H1 (cell line): Measurements from ENCODE around the gene RSAD2. TPM values are rescaled to one million over a fixed set of nuclear protein-coding genes. Genes with fewer than 3 reads are reported as not detected.

Source experiments
- CTCF ChIA-PET: fragments of 300-600 bp; sonication (Branson Sonifier 250); formaldehyde crosslinking; loops from one replicate; lab custom pipeline; 2021; ENCODE audit not compliant: partially characterized antibody; lab: Charles Lee
- POLR2A ChIA-PET: fragments of 300-600 bp; sonication (Branson Sonifier 250); formaldehyde crosslinking; loops from one replicate; lab custom pipeline; 2021; ENCODE audit warnings: inconsistent platforms; ENCODE audit not compliant: partially characterized antibody; lab: Charles Lee
- DNase-seq, 2 experiments: peaks; one replicate each; pipeline versions ENCODE4 v3.0.0 to v3.0.0-alpha.2; 2010 to 2022; ENCODE audit warnings: low spot score in 2 of 2, low read depth in 1 of 2, mixed read lengths in 1 of 2
- FAIRE-seq: peaks from 2 replicates; lab custom pipeline; 2011; peaks lifted over from hg19 to GRCh38; lab: Jason Lieb, UNC
- H2AFZ ChIP-seq: 2 replicates; pipeline ENCODE4 v1.8.1; 2012; ENCODE audit warnings: low read length, inconsistent platforms
- H2AK5ac ChIP-seq: 2 replicates; pipeline ENCODE4 v1.6.1; 2013; ENCODE audit warnings: low read depth, low read length
- H2BK120ac ChIP-seq: replicated peaks from 2 replicates; pipeline ENCODE3; 2013; ENCODE audit warnings: low read depth, low read length, inconsistent platforms
- H2BK12ac ChIP-seq: 2 replicates; pipeline ENCODE4 v1.6.1; 2013; ENCODE audit warnings: low read depth, low read length
- H2BK15ac ChIP-seq: 2 replicates; pipeline ENCODE4 v1.6.1; 2013; ENCODE audit warnings: low read length
- H2BK20ac ChIP-seq: 2 replicates; pipeline ENCODE4 v1.6.1; 2013; ENCODE audit warnings: low read length
- H2BK5ac ChIP-seq: 2 replicates; pipeline ENCODE4 v1.6.1; 2013; ENCODE audit warnings: low read depth, low read length
- H3K14ac ChIP-seq: 2 replicates; pipeline ENCODE4 v1.6.1; 2013; ENCODE audit warnings: inconsistent platforms; ENCODE audit not compliant: insufficient read length
- H3K18ac ChIP-seq: 2 replicates; pipeline ENCODE4 v1.6.1; 2013; ENCODE audit warnings: low read length; ENCODE audit errors: extremely low read depth
- H3K23ac ChIP-seq: 2 replicates; pipeline ENCODE4 v1.6.1; 2013; ENCODE audit warnings: inconsistent platforms; ENCODE audit not compliant: insufficient read length
- H3K23me2 ChIP-seq: 2 replicates; pipeline ENCODE4 v1.6.1; 2013; ENCODE audit warnings: low read depth, low read length
- H3K27ac ChIP-seq: 2 replicates; pipeline ENCODE4 v1.6.1; 2011; ENCODE audit warnings: low read depth, low read length, inconsistent platforms
- H3K27me3 ChIP-seq, 4 experiments: replicated peaks in 1 of 4; 1 replicate in 1 of 4; 2 replicates in 3 of 4; pipeline versions ENCODE4 v1.6.1 to v1.8.1; 2011 to 2013; ENCODE audit warnings: low read length in 3 of 4, mild to moderate bottlenecking in 3 of 4, inconsistent platforms in 2 of 4, mixed read lengths in 2 of 4, moderate library complexity in 1 of 4; ENCODE audit not compliant: control insufficient read depth in 3 of 4, insufficient read depth in 3 of 4; ENCODE audit errors: extremely low read depth in 1 of 4
- H3K36me3 ChIP-seq, 4 experiments: 2 replicates each; pipeline versions ENCODE4 v1.6.1 to v1.8.1; 2011 to 2013; ENCODE audit warnings: mild to moderate bottlenecking in 4 of 4, low read length in 3 of 4, moderate library complexity in 2 of 4, control low read depth in 1 of 4, inconsistent platforms in 1 of 4; ENCODE audit not compliant: insufficient read depth in 4 of 4, control insufficient read depth in 2 of 4
- H3K4ac ChIP-seq: replicated peaks from 2 replicates; pipeline ENCODE3; 2013; ENCODE audit warnings: low read length, low read depth, mixed read lengths, inconsistent platforms; ENCODE audit not compliant: insufficient read length
- H3K4me1 ChIP-seq, 4 experiments: replicated peaks in 1 of 4; 1 replicate in 1 of 4; 2 replicates in 3 of 4; pipeline versions ENCODE4 v1.6.1 to v1.8.1; 2011 to 2013; ENCODE audit warnings: low read length in 3 of 4, inconsistent platforms in 2 of 4, mixed read lengths in 1 of 4; ENCODE audit not compliant: insufficient read depth in 4 of 4, control insufficient read depth in 3 of 4
- H3K4me2 ChIP-seq, 2 experiments: 2 replicates each; pipeline versions ENCODE4 v1.6.1 to v1.8.1; 2011 to 2013; ENCODE audit warnings: low read depth in 2 of 2, low read length in 2 of 2, control low read depth in 1 of 2, inconsistent platforms in 1 of 2, mild to moderate bottlenecking in 1 of 2; ENCODE audit not compliant: insufficient read depth in 1 of 2
- H3K4me3 ChIP-seq, 4 experiments: fragments of 200-600, 300-600 bp in 1 of 4; sonication (generic), shearing (Covaris generic), sonication (Bioruptor Twin) in 1 of 4; 2 replicates each; pipeline versions ENCODE4 v1.5.1 to v1.8.1; 2011 to 2016; ENCODE audit warnings: low read length in 4 of 4, low read depth in 3 of 4, control low read depth in 2 of 4, inconsistent platforms in 2 of 4, mild to moderate bottlenecking in 2 of 4, mixed read lengths in 1 of 4, moderate library complexity in 1 of 4; ENCODE audit not compliant: insufficient read depth in 2 of 4; ENCODE audit errors: extremely low read depth in 1 of 4
- H3K56ac ChIP-seq: replicated peaks from 2 replicates; pipeline ENCODE3; 2013; ENCODE audit warnings: low read depth, mild to moderate bottlenecking, mixed read lengths, low read length, inconsistent platforms; ENCODE audit not compliant: insufficient read length
- H3K79me1 ChIP-seq: 2 replicates; pipeline ENCODE4 v1.6.1; 2013; ENCODE audit warnings: low read depth, low read length, control low read depth
- H3K79me2 ChIP-seq, 2 experiments: 2 replicates each; pipeline versions ENCODE4 v1.6.1 to v1.8.1; 2012 to 2013; ENCODE audit warnings: low read length in 2 of 2, mild to moderate bottlenecking in 2 of 2, inconsistent platforms in 1 of 2; ENCODE audit not compliant: insufficient read depth in 2 of 2, control insufficient read depth in 1 of 2
- H3K9ac ChIP-seq, 4 experiments: replicated peaks in 1 of 4; 1 replicate in 1 of 4; 2 replicates in 3 of 4; pipeline versions ENCODE4 v1.6.1 to v1.8.1; 2011 to 2013; ENCODE audit warnings: low read depth in 3 of 4, low read length in 3 of 4, control low read depth in 2 of 4, mild to moderate bottlenecking in 2 of 4, moderate library complexity in 2 of 4, inconsistent platforms in 1 of 4; ENCODE audit errors: extremely low read depth in 1 of 4
- H3K9me3 ChIP-seq, 2 experiments: 2 replicates each; pipeline versions ENCODE4 v1.6.1 to v1.8.1; 2012 to 2013; ENCODE audit warnings: mild to moderate bottlenecking in 2 of 2, moderate library complexity in 2 of 2, control low read depth in 1 of 2, inconsistent platforms in 1 of 2, low read depth in 1 of 2, low read length in 1 of 2, mixed read lengths in 1 of 2; ENCODE audit not compliant: insufficient read depth in 2 of 2
- H4K20me1 ChIP-seq, 2 experiments: replicated peaks in 1 of 2; 2 replicates each; pipeline versions ENCODE3 to v1.8.1; 2011 to 2013; ENCODE audit warnings: inconsistent platforms in 2 of 2, low read length in 2 of 2, mild to moderate bottlenecking in 1 of 2; ENCODE audit not compliant: insufficient read depth in 2 of 2, control insufficient read depth in 1 of 2
- H4K5ac ChIP-seq: 2 replicates; pipeline ENCODE4 v1.6.1; 2013; ENCODE audit warnings: low read length, low read depth, mixed read lengths, inconsistent platforms; ENCODE audit not compliant: insufficient read length
- H4K8ac ChIP-seq: 2 replicates; pipeline ENCODE4 v1.8.0; 2013; ENCODE audit warnings: mild to moderate bottlenecking, moderate library complexity, low read length, inconsistent platforms; ENCODE audit not compliant: insufficient read depth; ENCODE audit errors: extremely low read depth
- H4K91ac ChIP-seq: replicated peaks from 2 replicates; pipeline ENCODE3; 2013; ENCODE audit warnings: low read length, mixed read lengths, inconsistent platforms; ENCODE audit not compliant: insufficient read length
- BCL11A ChIP-seq, 2 experiments: IDR thresholded peaks; one replicate each; pipeline ENCODE4 v1.6.1; 2011; ENCODE audit warnings: low read depth in 2 of 2, low read length in 2 of 2, mild to moderate bottlenecking in 2 of 2
- CTBP2 ChIP-seq: IDR thresholded peaks from 2 replicates; pipeline ENCODE4 v1.7.0; 2011; ENCODE audit warnings: borderline replicate concordance, mild to moderate bottlenecking, moderate library complexity, mixed read lengths, low read length; ENCODE audit not compliant: insufficient read depth, insufficient read length
- GTF2F1 ChIP-seq: IDR thresholded peaks from 2 replicates; pipeline ENCODE4 v1.6.1; 2012; ENCODE audit warnings: low read depth, low read length, improper control_type of control experiment, borderline replicate concordance
- MAFK ChIP-seq: IDR thresholded peaks from 2 replicates; pipeline ENCODE4 v1.6.1; 2012; ENCODE audit warnings: low read depth, mild to moderate bottlenecking, improper control_type of control experiment, low read length
- PHF8 ChIP-seq: fragments of 200-600 bp; sonication (generic); conservative IDR thresholded peaks from 2 replicates; pipeline ENCODE4 v1.7.1; 2012; ENCODE audit warnings: low read depth, mild to moderate bottlenecking, inconsistent platforms, low read length, moderate library complexity
- SIN3A ChIP-seq, 2 experiments: IDR thresholded peaks in 1 of 2; conservative IDR thresholded peaks in 1 of 2; 2 replicates each; pipeline ENCODE4 v1.6.1; 2011 to 2012; ENCODE audit warnings: low read length in 2 of 2, improper control_type of control experiment in 1 of 2, low read depth in 1 of 2, mild to moderate bottlenecking in 1 of 2
- SIX5 ChIP-seq: IDR thresholded peaks from 2 replicates; pipeline ENCODE4 v1.6.1; 2011; ENCODE audit warnings: mild to moderate bottlenecking, low read depth, low read length
- TBP ChIP-seq: IDR thresholded peaks from 2 replicates; pipeline ENCODE4 v1.6.1; 2011; ENCODE audit warnings: low read depth, low read length, improper control_type of control experiment
- ZNF274 ChIP-seq: IDR thresholded peaks from 2 replicates; pipeline ENCODE4 v1.7.0; 2012; ENCODE audit warnings: low read length, borderline replicate concordance; ENCODE audit errors: extremely low read depth
- WGBS, 2 experiments: shearing (Covaris generic) in 1 of 2; methylation state at CpG; one replicate each; pipeline versions ENCODE4 v1.1.6 to v1.1.7; 2013 to 2015; ENCODE audit warnings: low lambda C conversion rate in 2 of 2, mixed read lengths in 2 of 2, inconsistent platforms in 1 of 2, low coverage in 1 of 2, missing lambda C conversion rate in 1 of 2; ENCODE audit not compliant: insufficient replicate concordance in 2 of 2, insufficient coverage in 1 of 2, insufficient read length in 1 of 2; ENCODE audit errors: extremely low coverage in 1 of 2, missing lambda C conversion rate in 1 of 2; 5-methylcytosine and 5-hydroxymethylcytosine counted together
- polyA plus RNA-seq, 7 experiments: library from polyadenylated mRNA; depleted of rRNA in 3 of 7; stranded (reverse) in 5 of 7; unstranded in 2 of 7; fragments of >200 nt in 5 of 7; fragments of 200-250 nt in 2 of 7; gene quantifications; 1 replicate in 5 of 7; 2 replicates in 1 of 7; 4 replicates in 1 of 7; pipeline versions ENCODE4 v1.2.1 to v1.2.3, GENCODE V29; 2011 to 2013; ENCODE audit warnings: missing spikeins in 2 of 7, mixed read lengths in 2 of 7
- total RNA-seq: library from RNA; stranded (reverse); fragmentation: NEBNext Ultra II Directional; extraction: Animal tissue kit (Norgen Biotek cat#: 25700); gene quantifications from 2 replicates; pipeline ENCODE4 v1.2.1, GENCODE V29; 2021
- TF ChIP-seq, protein P1 (sequence below): IDR thresholded peaks from 2 replicates; pipeline ENCODE4 v1.6.1; 2012; ENCODE audit warnings: inconsistent platforms
- TF ChIP-seq, protein P2 (sequence below): IDR thresholded peaks from 2 replicates; pipeline ENCODE4 v1.6.1; 2011; ENCODE audit warnings: low read length, improper control_type of control experiment

RSAD2 gene
- total and polyA plus RNA-seq, 2 of the 8 experiments (the other 6 are each of a cell fraction or from before 2014, with no cell fraction given) = not detected

DNA sequence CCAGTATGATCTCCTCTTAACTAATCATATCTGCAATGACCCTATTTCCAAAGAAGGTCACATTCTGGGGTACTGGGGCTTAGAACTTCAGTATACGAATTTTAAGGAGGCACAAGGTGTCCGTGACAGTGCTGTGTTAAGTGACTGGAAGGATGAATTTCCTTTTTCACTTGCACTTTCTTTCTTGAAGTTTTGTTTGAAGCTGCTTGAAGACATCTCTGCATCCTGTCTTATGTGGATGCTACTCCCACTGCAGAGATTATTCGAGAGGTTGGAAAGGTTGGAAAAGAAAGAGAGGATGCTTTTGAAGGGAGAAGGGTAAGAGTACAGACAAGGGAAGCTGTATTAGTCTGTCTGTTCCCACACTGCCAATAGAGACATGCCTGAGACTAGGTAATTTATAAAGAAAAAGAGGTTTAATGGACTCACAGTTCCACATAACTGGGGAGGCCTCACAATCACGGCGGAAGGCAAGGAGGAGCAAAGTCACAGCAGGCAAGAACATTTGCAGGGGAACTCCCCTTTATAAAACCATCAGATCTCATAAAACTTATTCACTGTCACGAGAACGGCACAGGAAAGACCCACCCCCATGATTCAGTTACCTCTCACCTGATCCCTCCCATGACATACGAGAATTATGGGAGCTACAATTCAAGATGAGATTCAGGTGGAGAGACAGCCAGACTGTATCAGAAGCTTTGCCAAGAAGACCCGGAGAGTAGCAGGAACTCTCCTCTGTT, 36.0 kb downstream of the RSAD2 start:
- Histone ChIP-seq H3K56ac (no peak overlapping the region), H3K9ac (no peak overlapping the region), H2BK5ac (no peak overlapping the region), H3K4me3 (no peak overlapping the region), H3K4me1 (peaks cover 3 to 12% (median 7%) of the 10 kb centered on the region in 4 experiments; a peak in 6 of 7 replicates), H3K79me2 (no peaks in the 10 kb centered on the region), H3K14ac (no peak overlapping the region), H3K23ac (no peak overlapping the region), H2AFZ (no peak overlapping the region), H4K20me1 (no peaks in the 10 kb centered on the region), H3K18ac (no peak overlapping the region), H4K8ac (no peak overlapping the region), H4K5ac (no peak overlapping the region), H2AK5ac (no peak overlapping the region), H3K36me3 (no peaks in the 10 kb centered on the region), H3K23me2 (peaks cover 8% of the 10 kb centered on the region), H2BK12ac (no peak overlapping the region), H4K91ac (no peak overlapping the region), H3K4ac (no peak overlapping the region), H3K79me1 (no peaks in the 10 kb centered on the region), H3K4me2 (no peak overlapping the region), H3K27ac (no peak overlapping the region), H2BK15ac (no peak overlapping the region), H2BK20ac (no peak overlapping the region), H2BK120ac (no peak overlapping the region), H3K27me3 (peaks cover 0 to 12% (median under 1%) of the 10 kb centered on the region in 4 experiments; a peak in 2 of 7 replicates), H3K9me3 (no peaks in the 10 kb centered on the region)
- DNase-seq (no peak), FAIRE-seq (no peak)
- ChIA-PET POLR2A (no interaction called here), CTCF (interaction anchor here (1.4 to 11.8 kb wide), 3 partner anchors 13 to 102 kb away, joined by 4 to 94 read pairs (median 22); no protein-coding TSS in a partner anchor)
- WGBS, 2 experiments = 90% methylated on average over 9 of the region's 9 CpGs; no CpG with 5 or more reads in 1 of the 2 experiments
- TF ChIP-seq BCL11A (IDR thresholded peaks at IDR 0.05; ENCODE audit: low read depth in 2 of 2, low read length in 2 of 2) = no peak
- no peak for TF ChIP-seq PHF8
- TF ChIP-seq MAFK = no peak
- TF ChIP-seq SIX5 = no peak
- TF ChIP-seq TBP = no peak
- TF ChIP-seq, protein P1, sequence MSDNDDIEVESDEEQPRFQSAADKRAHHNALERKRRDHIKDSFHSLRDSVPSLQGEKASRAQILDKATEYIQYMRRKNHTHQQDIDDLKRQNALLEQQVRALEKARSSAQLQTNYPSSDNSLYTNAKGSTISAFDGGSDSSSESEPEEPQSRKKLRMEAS = no peak
- no peak for TF ChIP-seq GTF2F1
- no peak for TF ChIP-seq SIN3A (conservative IDR thresholded peaks at IDR 0.05 in 1 of 2, IDR thresholded peaks at IDR 0.05 in 1 of 2; ENCODE audit: low read depth in 1 of 2, low read length in 2 of 2)
- TF ChIP-seq CTBP2 = no peak
- TF ChIP-seq, protein P2, sequence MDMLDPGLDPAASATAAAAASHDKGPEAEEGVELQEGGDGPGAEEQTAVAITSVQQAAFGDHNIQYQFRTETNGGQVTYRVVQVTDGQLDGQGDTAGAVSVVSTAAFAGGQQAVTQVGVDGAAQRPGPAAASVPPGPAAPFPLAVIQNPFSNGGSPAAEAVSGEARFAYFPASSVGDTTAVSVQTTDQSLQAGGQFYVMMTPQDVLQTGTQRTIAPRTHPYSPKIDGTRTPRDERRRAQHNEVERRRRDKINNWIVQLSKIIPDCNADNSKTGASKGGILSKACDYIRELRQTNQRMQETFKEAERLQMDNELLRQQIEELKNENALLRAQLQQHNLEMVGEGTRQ = no peak
- TF ChIP-seq ZNF274 = no peak
